NB4 (cell line): Measurements from ENCODE around the gene EPB41L2.

Source experiments
- CTCF ChIP-seq: IDR thresholded peaks from one replicate; pipeline ENCODE4 v1.5.1; 2012; ENCODE audit warnings: low read depth, low read length
- MAX ChIP-seq: IDR thresholded peaks from 2 replicates; pipeline ENCODE4 v1.6.1; 2011; ENCODE audit warnings: low read depth, low read length
- MYC ChIP-seq: IDR thresholded peaks from 2 replicates; pipeline ENCODE4 v1.6.1; 2011; ENCODE audit warnings: low read depth, low read length
- POLR2A ChIP-seq: IDR thresholded peaks from 2 replicates; pipeline ENCODE4 v1.6.1; 2011; ENCODE audit warnings: mild to moderate bottlenecking; ENCODE audit not compliant: insufficient read length; ENCODE audit errors: extremely low read depth

- TF ChIP-seq POLR2A (no peak), CTCF (no peak), MAX (no peak), MYC (no peak)
Measured at GRCh38 chr6:131048459-131048858, 14.6 kb downstream of the EPB41L2 start.
